IPS-15b (cell line): ENCODE measurements around the gene PAFAH2.
"Not testable (repeated sequence)": the region's sequence is repeated elsewhere in the genome, so short reads cannot be mapped to it uniquely, and the experiment has no call there.

Experiments
- H3K27me3 ChIP-seq: one replicate; pipeline ENCODE4 v1.6.1; 2013; ENCODE audit warnings: low read length; ENCODE audit not compliant: control insufficient read depth, insufficient read depth
- H3K36me3 ChIP-seq: one replicate; pipeline ENCODE4 v1.6.1; 2013; ENCODE audit warnings: low read length; ENCODE audit not compliant: control insufficient read depth, insufficient read depth
- H3K4me1 ChIP-seq: one replicate; pipeline ENCODE4 v1.6.1; 2013; ENCODE audit warnings: mild to moderate bottlenecking, low read length; ENCODE audit not compliant: control insufficient read depth, insufficient read depth
- H3K4me3 ChIP-seq: one replicate; pipeline ENCODE4 v1.5.1; 2013; ENCODE audit warnings: low read depth, low read length
- H3K9ac ChIP-seq: one replicate; pipeline ENCODE4 v1.6.1; 2013; ENCODE audit warnings: low read depth, mild to moderate bottlenecking, low read length
- H3K9me3 ChIP-seq: one replicate; pipeline ENCODE4 v1.6.1; 2013; ENCODE audit warnings: mild to moderate bottlenecking, low read length; ENCODE audit not compliant: control insufficient read depth, insufficient read depth

PAFAH2 gene

DNA sequence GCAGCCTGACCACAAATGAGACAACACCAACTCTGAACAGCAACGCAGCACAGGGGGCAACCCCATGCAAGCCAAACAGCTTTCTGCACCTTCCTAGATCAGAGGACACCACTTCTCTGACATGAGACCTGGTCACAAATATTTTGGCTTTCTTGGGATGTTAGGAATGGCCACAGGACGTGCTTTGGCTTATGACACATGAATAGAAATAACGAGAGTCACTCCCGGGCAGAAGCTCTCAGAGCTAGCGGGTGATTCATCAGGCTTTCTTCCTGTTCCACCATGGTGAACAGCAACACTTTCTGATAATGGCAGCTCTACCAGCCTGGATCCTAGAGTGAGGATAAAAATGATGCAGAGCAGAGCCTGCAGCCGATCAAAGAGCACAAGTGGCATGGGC is 39.4 kb downstream of the PAFAH2 start:
- H3K9ac ChIP-seq, result no peak overlapping the region
- no peaks in the 10 kb centered on the region for H3K9me3 ChIP-seq
- H3K27me3 ChIP-seq, result no peaks in the 10 kb centered on the region
- H3K36me3 ChIP-seq, result peaks cover 4% of the 10 kb centered on the region
- no peak overlapping the region for H3K4me3 ChIP-seq
- H3K4me1 ChIP-seq, result peaks cover 3% of the 10 kb centered on the region

- no peaks in the 10 kb centered on the region for H3K9me3 ChIP-seq
- H3K27me3 ChIP-seq, result no peaks in the 10 kb centered on the region
- peaks cover 3% of the 10 kb centered on the region for H3K4me1 ChIP-seq
- no peak overlapping the region for H3K4me3 ChIP-seq
- no peaks in the 10 kb centered on the region for H3K36me3 ChIP-seq
- H3K9ac ChIP-seq, result no peak overlapping the region
Measured at GRCh38 chr1:25955553-25955952, 42.3 kb downstream of the PAFAH2 start.

DNA sequence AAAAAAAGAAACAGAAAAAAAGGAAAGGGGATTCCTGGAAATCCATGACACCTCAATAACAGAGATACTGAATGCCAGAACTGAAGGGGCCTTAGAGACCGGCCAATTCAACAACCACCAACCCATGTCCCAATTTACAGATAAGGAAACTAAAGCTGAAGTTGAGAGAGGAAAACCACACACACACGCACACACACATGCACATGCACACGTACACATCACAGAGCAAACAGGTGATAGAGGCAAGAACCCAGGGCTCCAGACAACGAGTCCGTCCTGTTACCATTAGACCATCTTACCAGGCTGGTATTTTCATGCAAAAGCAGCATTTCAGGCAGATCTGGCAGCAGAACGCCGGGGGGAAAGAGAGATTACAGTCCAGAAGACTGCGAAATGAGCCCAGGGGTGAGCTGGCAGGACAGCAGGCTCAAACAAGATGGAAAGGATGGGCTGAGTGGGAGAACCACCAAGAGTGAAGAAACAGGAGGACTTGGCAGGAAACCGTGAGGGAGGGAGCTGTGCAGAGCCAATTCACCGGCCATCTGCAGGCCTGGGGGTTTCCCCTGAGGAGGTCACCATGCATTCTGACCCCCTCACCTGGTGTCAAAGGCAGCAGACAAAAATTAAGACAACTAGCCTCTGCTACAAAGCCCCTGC is 43.5 kb downstream of the PAFAH2 start:
- Histone ChIP-seq H3K27me3 (no peaks in the 10 kb centered on the region), H3K4me1 (peaks cover 3% of the 10 kb centered on the region), H3K9ac (no peak overlapping the region), H3K4me3 (no peak overlapping the region), H3K9me3 (no peaks in the 10 kb centered on the region), H3K36me3 (no peaks in the 10 kb centered on the region)

DNA sequence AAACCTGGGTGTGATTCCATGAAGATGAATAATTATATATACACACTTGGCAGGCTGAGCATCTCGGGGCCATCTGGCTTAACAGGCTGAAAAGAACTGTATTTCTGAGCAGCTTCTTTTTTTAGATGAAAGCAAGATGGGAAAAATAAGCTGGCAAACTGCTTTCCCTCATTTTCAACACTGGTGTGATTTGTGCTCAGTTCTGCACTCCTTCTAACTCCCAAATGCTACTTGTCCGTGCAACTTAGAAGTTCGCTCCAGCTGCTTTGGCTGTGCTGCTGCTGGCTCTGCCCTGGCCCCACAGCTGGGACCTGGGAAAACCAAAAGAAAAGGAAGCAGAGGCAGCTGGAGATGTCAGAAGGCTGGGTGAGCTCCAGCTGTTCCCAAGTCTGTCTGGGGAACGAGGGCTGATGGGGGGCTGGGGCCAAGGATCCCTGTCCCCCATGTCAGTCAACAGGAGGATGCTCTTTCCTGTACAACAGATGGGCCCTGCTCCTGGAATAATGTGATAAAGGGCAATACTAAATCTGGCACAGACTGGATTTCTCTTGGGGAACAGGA is 44.9 kb downstream of the PAFAH2 start:
- H3K36me3 ChIP-seq, result no peaks in the 10 kb centered on the region

DNA sequence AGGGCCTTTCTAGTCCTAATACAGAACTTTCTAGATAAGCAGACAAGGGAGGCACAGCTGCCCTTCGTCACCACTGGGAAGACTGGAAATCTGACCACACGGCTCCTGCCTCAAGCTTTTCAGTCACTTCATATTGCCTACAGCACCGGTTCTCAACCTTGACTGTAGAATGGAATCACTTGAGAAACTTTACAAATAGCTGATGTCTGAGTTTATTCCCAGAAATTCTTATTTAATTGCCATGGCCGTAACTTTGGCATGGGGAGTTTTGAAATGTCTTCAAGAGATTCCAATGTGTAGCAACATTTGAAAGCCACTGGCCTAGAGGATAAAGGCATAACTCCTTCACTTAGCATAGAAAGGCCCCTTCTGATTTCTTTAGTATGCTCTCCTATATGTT is 49.2 kb downstream of the PAFAH2 start:
- Histone ChIP-seq H3K4me3 (no peak overlapping the region), H3K27me3 (no peaks in the 10 kb centered on the region), H3K9ac (no peak overlapping the region), H3K4me1 (no peaks in the 10 kb centered on the region), H3K36me3 (no peaks in the 10 kb centered on the region), H3K9me3 (no peaks in the 10 kb centered on the region)

More for the DNA sequence above, 44.9 kb downstream of the PAFAH2 start:
- Histone ChIP-seq H3K4me3 (no peak overlapping the region), H3K4me1 (peaks cover 3% of the 10 kb centered on the region), H3K9me3 (no peaks in the 10 kb centered on the region), H3K9ac (no peak overlapping the region), H3K27me3 (no peaks in the 10 kb centered on the region)

GRCh38 chr1:25947027-25947426 is 50.8 kb downstream of the PAFAH2 start:
- Histone ChIP-seq H3K27me3 (no peaks in the 10 kb centered on the region), H3K36me3 (no peaks in the 10 kb centered on the region), H3K9ac (no peak overlapping the region), H3K4me1 (no peaks in the 10 kb centered on the region), H3K4me3 (no peak overlapping the region), H3K9me3 (no peaks in the 10 kb centered on the region)

GRCh38 chr1:25945761-25946160 is 52.1 kb downstream of the PAFAH2 start:
- H3K27me3 ChIP-seq, result no peaks in the 10 kb centered on the region
- no peaks in the 10 kb centered on the region for H3K4me1 ChIP-seq
- no peaks in the 10 kb centered on the region for H3K36me3 ChIP-seq
- H3K4me3 ChIP-seq, result no peak overlapping the region
- no peak overlapping the region for H3K9ac ChIP-seq
- no peaks in the 10 kb centered on the region for H3K9me3 ChIP-seq

DNA sequence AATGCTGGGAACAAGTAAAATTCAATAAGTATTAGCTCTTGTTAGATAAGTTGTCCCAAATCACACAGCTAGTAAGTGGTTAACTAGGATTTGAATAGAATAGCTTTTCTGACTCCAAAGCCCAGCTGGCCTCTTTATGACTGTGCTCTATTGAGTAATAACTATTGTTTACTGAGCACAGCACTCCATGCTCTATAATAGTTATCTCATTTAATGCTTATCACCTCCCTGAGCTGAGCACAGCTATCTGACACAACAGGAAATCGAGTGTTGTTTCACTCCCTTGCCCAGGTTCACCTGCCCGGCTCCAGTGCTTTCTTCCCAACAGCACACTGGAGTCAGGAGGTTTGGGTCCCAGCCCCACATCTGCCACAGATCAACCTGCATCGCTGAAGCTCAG is 52.9 kb downstream of the PAFAH2 start:
- Histone ChIP-seq H3K9ac (no peak overlapping the region), H3K4me1 (no peaks in the 10 kb centered on the region), H3K9me3 (no peaks in the 10 kb centered on the region), H3K36me3 (no peaks in the 10 kb centered on the region), H3K4me3 (no peak overlapping the region), H3K27me3 (no peaks in the 10 kb centered on the region)

DNA sequence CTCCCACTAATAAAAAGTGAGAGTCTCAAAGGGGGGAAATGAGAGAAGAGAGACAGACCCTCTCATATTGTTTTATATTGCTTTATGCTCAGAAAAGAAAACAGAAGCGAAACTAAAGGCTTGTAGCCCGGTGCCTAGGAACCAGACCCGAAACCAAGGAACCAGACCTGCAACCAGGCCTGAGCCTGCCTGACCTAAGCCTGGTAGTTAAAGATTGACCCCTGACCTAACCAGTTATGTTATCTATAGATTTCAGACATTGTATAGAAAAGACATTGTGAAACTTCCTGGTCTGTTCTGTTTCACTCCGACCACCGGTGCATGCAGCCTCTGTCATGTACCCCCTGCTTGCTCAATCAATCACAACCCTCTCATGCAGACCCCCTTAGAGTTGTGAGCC is 54.4 kb downstream of the PAFAH2 start:
- not testable (repeated sequence) for H3K9ac ChIP-seq, H3K36me3 ChIP-seq, H3K27me3 ChIP-seq, H3K4me1 ChIP-seq, H3K4me3 ChIP-seq, H3K9me3 ChIP-seq

DNA sequence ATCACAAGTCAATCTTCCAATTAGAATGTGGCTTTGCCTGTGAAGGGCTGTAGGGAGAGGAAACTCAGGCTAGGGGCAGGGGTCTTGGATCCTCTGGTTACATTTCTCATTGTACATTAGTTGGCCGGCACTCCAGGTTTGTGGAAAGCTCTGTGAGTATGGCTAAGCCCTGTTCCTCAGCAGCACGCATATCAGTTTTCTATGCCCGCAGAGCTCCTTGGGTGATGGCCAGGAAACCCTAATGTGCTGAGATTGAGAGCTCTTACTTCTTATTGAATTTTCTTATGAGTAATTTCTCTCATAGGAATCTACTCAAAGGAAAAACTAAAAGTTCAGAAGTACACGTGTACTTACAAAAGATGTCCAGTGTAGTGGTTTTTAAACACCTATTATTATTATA is 60.9 kb downstream of the PAFAH2 start:
- Histone ChIP-seq H3K4me1 (peaks cover 2% of the 10 kb centered on the region), H3K27me3 (no peaks in the 10 kb centered on the region), H3K36me3 (no peaks in the 10 kb centered on the region), H3K9me3 (no peaks in the 10 kb centered on the region), H3K4me3 (no peak overlapping the region), H3K9ac (no peak overlapping the region)

DNA sequence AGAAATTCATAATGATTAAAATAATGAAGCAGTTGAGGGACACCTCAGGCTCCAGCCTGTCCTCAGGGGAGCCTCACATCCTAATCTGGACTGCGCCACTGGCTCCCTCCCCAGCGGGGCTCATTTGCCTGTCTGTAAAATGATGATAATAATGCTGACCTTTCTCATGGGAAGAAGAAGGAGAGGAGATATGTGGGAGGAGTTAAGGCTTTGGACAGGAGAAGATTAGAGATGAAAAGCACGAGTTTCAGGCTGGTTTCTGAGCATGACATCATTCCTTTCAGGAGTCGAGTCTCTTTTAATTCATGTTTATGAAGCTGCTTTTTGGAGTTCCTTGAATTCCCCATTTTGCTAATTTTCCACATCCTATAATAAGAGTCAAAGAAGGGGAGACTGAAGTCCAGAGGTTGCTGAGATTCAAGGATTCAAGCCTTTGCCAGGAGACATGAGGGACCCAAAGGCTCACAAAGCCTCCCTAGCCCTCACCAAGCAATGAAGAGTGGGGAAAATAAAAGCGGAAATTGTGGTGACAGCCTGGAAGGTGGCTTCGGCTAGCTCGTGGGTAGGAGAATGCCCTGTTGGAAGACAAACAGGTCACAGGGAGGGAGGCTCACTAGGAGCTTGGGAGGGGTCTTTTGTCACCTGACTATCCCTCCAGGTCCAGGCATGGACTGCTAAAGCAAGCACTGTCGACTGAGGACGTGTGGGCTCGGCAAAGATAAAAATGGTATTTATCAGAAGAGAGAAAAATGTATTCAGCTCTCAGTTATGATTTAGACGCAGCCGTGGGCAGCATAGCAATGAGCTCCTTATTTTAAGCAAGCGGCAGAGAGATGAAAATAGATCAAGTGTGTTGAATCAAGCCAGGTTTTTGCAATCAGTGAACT is 64.1 kb downstream of the PAFAH2 start:
- Histone ChIP-seq H3K27me3 (peaks cover 2% of the 10 kb centered on the region), H3K36me3 (no peaks in the 10 kb centered on the region), H3K4me1 (peaks cover 2% of the 10 kb centered on the region), H3K9me3 (no peaks in the 10 kb centered on the region), H3K9ac (no peak overlapping the region), H3K4me3 (no peak overlapping the region)
